HG02970 (cell line): ENCODE measurements around the gene ALKBH7.
"Not testable (repeated sequence)": the region's sequence is repeated elsewhere in the genome, so short reads cannot be mapped to it uniquely, and the experiment has no call there.

Source experiments
- ATAC-seq: cut with Tn5 transposase; IDR thresholded peaks from one replicate; pipeline ENCODE4 v1.9.1; 2021; ENCODE audit warnings: mild to moderate bottlenecking, moderate library complexity, moderate number of reproducible peaks; ENCODE audit not compliant: unreplicated experiment, low FRiP score

The ALKBH7 gene

GRCh38 chr19:6394831-6395230 is 22.2 kb downstream of the ALKBH7 start:
- no peak for ATAC-seq

DNA sequence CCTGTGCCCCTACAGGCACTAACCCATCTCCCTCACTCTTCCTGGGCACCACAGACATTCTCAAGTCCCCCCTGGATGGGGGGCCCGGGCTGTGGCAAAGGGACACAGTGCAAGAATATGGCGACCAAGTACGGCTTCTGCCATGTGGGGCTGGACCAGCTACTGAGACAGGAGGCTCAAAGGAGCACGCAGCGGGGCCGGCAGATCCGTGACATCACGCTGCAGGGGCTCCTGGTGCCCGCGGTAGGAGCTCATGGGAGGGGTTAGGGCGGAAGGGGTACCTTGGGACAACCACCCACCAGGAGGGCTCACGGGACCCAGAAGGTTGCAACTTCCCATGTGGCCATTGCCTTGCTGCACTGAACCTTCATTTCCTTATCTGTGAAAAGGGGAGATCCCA is 23.7 kb downstream of the ALKBH7 start:
- no peak for ATAC-seq

DNA sequence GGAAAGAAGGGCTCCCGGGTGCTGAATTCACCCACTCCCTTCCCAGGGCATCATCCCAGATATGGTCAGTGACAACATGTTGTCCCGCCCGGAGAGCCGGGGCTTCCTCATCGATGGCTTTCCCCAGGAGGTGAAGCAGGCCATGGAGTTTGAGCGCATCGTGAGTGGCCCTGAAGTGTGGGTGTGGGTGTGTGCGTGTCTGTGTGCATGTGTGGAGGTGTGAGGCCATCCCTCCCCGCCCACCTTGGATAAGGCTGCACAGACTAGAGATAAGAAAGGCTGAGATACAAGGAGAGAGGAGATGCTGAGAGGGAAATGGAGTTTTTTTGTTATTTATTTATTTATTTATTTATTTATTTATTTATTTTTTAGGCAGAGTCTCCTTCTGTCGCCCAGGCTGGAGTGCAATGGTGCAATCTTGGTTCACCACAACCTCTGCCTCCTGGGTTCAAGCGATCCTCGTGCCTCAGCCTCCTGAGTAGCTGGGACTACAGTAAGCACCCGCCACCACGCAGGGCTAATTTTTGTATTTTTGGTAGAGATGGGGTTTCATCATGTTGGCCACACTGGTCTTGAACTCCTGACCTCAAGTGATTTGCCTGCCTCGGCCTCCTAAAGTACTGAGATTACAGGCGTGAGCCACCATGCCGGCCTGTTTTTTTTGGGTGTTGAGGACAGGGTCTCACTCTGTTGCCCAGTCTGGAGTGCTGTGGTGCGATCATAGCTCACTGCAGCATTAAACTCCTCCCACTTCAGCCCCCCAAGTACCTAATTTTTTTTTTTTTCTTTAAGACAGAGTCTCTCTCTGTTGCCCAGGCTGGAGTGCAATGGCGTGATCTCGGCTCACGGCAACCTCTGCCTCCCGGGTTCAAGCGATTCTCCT is 27.7 kb downstream of the ALKBH7 start:
- ATAC-seq = not testable (repeated sequence)

GRCh38 chr19:6402058-6402457 is 29.5 kb downstream of the ALKBH7 start:
- no peak for ATAC-seq

DNA sequence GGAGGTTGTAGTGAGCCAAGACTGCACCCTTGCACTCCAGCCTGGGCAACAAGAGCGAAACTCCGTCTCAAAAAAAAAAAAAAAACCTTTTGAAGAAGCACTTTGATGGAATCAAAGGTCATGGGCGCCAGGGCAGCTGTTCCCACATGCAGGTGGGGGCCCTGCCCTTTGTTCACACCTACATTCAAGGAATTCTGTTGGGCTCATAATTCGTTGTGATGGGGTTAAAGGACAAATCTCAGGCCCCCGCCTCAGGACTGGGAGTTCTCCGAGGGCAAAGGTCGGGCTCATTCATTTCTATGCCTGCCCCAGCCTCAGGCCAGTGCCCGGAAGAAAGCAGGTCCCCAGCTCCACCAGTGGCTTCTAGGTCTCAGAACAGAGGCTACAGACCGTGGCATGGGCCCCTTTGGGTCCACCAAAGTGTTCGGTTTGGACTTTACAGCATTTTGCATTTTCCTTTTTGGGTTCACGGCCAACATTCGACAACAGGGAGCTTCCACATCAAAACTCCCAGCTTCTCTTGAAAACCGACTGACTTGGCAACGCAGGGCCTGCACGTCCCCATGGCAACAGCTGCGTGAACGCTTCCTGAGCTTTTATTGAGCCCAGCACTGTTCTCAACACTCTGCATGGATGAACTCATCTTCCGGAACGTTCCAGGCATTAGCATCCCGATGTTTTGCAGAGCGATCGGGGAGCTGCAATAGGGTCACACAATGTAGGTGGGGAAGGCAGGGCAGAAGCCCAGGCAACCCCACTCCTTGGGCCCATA is 30.4 kb downstream of the ALKBH7 start:
- ATAC-seq = no peak

DNA sequence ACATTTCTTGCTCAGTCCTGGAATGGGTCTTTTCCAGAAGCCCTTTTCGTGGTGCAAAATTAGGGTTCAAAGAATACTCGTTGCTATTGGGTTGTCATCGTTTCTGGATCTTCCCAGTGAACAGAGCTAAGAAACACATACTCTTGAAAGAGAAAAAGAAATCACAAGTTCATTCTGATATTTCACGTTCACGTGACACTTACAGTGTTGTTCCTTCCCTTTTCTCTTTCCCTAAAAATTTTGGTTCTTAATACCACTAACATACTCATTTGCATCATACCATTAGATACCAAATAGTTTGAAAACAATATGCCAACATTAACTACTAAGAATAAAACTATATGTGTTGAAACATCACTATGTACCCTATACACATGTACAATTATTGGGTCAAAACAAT is 33.8 kb downstream of the ALKBH7 start:
- no peak for ATAC-seq

DNA sequence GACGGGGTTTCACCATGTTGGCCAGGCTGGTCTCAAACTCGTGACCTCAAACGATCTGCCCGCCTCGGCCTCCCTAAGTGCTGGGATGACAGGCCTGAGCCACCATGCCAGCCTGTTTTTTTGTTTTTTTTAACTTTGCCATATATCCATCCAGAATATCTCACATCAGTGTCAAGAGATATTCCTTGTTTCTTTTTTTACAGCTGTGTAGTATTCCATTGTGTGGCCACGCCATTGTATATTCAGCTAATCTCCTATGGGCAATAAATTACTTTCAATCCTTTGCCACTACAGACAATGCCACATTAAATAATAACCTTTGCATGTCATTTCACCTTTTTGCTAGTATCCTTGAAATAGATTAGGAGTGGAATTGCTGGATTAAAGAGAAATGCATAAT is 36.8 kb downstream of the ALKBH7 start:
- ATAC-seq = no peak

DNA sequence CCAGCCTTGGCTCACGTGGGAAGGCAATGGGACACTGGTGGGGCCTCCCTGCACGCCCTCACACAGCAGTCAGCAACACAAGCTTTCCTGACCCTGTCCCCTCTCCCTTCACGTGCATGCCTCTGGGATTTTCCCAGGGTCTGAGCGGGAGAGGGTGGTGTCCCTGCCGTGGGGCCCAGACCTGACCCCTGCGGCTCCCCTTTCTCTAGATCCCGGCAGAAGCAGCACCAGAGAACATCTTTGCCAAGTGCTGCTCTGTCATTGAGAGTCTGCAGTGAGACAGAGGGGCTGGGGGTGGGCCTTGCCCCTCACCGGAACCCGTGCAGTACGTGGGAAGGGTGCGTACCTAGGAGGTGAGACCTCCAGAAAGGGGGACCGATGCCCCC is 39.5 kb downstream of the ALKBH7 start:
- ATAC-seq = no peak

- no peak for ATAC-seq
Measured at GRCh38 chr19:6412447-6413091, 40.0 kb downstream of the ALKBH7 start.

GRCh38 chr19:6413291-6413690 is 40.7 kb downstream of the ALKBH7 start:
- no peak for ATAC-seq

DNA sequence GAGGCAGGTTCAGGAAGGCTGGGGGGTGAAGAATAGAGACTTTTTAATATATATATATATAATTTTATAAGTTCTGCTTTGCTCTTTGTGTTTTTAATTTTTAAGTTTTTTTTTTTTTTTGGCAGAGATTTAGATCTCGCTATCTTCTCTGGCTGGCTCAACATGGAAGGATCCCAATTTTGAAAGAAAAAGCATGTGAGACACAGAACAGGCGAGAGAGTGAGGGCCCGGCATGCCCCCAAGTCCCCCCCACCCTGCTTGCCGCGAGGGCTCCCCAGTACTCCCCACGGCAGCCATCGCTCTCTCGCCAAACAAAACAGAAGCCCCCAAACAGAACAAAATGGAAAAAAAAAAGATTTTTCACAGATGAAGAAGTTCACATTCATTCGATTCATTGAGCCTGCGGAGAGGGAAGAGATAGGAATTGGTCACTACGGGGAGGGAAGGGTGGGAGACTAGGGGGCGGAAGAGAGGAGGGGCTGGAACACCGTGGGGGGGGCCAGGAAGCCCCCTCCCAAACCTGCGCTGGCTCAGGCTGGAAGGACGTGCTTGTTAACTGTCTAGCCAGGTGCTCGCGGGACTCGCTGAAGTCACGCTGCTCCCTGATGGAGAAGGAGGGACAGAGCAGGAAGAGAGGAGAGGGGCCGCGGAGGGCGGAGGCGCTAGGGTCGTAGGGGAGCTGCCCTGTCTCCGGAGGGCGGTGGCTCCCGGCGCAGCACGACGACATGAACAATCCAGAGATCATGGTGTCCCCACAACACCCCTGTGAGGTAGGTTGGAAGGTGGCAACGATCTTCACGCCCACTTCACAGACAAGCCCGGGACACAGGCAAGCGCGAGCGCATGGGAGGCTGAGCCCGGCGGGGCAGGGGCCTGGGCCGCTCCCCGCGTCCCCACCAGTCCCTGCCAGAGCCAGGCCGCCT is 41.4 kb downstream of the ALKBH7 start:
- ATAC-seq = no peak

DNA sequence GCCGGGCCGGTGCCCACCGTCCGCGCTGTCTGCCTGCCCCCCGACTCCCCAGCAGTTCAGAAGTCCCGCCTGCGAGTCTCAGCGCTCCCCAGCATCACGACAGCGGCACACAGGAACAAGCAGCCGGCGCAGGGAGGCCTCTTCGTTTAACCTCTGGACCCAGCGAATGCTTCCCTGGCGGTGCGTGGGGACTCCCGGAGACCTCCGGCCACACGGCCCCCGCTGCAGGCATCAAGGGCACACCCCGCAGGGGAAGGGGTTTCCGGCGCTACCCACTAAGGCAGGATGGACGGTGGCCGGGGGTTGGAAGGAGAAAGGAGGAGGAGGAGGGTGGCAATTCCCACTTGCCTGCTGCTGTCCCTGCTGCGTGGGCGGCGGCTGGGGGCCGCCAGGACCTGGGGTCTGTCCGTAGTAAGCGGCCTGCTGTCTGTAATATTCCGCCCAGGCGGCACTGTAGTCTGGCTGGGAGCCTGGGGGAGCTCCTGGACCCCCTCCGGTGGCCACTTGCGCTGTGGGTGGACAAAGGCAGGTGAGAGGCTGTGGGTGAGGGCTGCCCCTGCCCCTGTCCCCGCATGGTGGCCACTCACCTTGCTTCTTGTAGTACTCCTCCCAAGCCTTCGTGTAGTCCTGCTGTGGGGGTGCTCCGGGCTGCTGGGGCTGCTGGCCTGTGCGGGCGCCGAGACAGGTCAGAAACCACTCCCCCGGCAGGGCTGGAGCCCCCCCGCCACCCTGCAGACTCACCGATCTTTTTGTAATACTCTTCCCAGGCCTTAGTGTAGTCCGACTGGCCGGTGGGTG is 42.4 kb downstream of the ALKBH7 start:
- ATAC-seq = no peak

DNA sequence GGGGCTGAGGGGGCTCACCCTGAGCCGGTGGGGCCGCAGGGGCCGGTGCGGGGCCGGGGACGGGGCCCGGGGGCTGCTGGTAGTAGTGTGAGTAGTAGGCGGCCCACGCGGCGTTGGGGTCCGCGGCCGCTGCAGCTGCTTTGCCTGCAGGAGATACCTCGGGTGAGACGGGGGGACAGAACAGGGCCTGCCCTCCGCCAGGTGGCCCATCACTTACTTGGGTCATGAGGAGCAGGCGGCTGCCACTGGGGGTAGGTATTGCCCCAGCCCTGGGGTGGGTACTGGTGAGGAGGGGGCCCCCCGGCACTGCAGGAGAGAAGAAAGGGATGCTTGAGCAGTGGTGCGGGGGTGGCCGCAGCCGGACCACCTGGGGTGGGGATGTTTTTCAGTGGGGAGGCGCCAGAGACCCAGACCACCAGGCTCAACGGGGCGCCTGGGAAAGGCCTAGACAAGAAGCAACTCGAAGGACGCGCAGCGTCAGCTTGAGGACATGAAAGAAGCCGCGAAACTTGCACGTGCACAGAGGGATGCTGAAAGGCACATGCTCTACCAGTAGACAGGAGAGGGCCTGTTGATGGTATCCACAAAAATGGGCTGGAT is 43.1 kb downstream of the ALKBH7 start:
- ATAC-seq = no peak

DNA sequence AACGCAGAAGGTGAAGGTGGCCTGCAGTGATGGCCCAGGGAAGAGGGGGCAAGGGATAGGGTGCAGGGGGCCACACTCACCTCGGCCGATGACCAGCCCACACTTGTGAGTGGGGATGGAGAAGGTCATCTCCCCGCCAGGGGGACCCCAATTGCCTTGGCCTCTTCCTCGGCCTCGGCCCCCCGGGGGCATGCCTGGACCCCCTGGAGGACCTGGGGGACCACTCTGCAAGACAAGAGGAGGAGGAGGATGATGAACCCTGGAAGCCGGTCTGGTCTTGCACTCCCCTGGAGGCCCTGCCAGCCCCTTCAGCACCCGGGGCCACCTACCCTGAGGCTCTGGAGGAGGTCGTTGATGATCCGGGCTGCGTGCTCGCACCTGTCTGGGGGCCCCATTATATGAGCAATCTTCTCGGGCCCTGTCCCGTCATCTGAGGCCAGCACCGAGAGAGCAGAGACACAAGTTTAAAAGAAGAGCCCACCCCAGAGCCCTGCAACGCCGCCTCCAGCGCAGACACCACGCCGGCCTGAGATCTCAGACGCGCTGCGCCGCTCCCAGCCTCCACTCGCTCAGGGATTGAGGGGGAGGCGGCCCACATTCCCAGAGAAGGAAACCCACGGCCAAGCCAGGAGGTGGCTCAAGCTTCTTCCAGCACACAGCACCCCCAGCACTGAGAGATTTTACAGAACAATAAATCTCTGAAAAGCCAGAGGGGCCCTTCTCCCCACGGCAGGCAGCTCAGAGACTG is 44.2 kb downstream of the ALKBH7 start:
- ATAC-seq = no peak

GRCh38 chr19:6417713-6418561 is 45.3 kb downstream of the ALKBH7 start:
- ATAC-seq = no peak

DNA sequence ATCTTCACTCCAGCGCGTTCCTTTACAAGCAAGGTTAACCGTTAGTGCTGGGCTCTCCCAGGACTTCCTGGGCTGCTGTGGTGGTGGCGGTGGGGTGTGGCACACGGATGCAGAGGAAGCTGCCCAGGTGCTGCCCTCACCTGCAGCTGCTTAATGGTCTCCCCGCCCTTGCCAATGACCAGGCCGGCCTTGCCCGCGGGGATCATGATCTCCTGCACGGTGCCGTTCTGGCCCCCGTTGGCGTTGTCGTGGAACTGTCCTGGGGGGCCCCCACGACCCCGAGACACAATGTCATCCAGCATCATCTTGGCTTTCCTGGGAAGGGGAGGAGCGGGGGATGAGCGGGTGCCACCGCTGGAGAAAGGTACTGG is 46.0 kb downstream of the ALKBH7 start:
- ATAC-seq = no peak
